IPS-20b (cell line): Measurements from ENCODE around the gene OIT3.

Experiments
- H3K27ac ChIP-seq: one replicate; pipeline ENCODE4 v1.5.1; 2013; ENCODE audit warnings: low read length
- H3K27me3 ChIP-seq: 2 replicates; pipeline ENCODE4 v1.6.1; 2013; ENCODE audit warnings: mild to moderate bottlenecking, low read length, inconsistent platforms; ENCODE audit not compliant: insufficient read depth
- H3K36me3 ChIP-seq: 2 replicates; pipeline ENCODE4 v1.6.1; 2013; ENCODE audit warnings: low read depth, mild to moderate bottlenecking, inconsistent platforms, low read length, moderate library complexity; ENCODE audit not compliant: insufficient read depth
- H3K4me1 ChIP-seq: 2 replicates; pipeline ENCODE4 v1.6.1; 2013; ENCODE audit warnings: mild to moderate bottlenecking, control low read depth, inconsistent platforms, low read length, moderate library complexity; ENCODE audit not compliant: insufficient read depth
- H3K4me3 ChIP-seq: 2 replicates; pipeline ENCODE4 v1.5.1; 2013; ENCODE audit warnings: mild to moderate bottlenecking, low read length, inconsistent platforms
- H3K9ac ChIP-seq: 2 replicates; pipeline ENCODE4 v1.6.1; 2013; ENCODE audit warnings: low read depth, mild to moderate bottlenecking, inconsistent platforms, low read length, moderate library complexity
- H3K9me3 ChIP-seq: 2 replicates; pipeline ENCODE4 v1.6.1; 2013; ENCODE audit warnings: mild to moderate bottlenecking, low read depth, low read length, inconsistent platforms; ENCODE audit not compliant: insufficient read depth

OIT3 gene

DNA sequence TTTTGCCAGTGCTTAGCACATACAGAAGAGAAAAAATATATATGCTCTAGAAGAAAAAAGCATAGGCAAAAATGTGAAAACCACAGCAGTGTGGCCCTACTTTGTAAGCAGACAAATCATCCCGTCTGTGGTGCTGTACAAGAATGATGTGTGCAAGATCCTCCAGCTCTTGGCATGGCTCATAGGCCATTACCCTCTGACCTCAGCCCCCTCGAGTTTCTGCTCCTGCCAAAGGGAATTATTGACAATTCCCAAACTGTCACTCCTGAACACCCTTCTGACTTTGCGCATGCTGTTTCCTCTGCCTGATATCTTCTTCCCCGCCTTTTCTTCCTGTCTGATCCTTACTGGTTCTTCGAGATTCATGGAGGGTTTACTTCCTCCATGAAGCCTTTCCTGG is 33.9 kb downstream of the OIT3 start:
- Histone ChIP-seq H3K9me3 (no peaks in the 10 kb centered on the region), H3K36me3 (no peaks in the 10 kb centered on the region), H3K27ac (no peak overlapping the region), H3K4me3 (no peak overlapping the region), H3K4me1 (no peaks in the 10 kb centered on the region), H3K9ac (no peak overlapping the region), H3K27me3 (no peaks in the 10 kb centered on the region)

DNA sequence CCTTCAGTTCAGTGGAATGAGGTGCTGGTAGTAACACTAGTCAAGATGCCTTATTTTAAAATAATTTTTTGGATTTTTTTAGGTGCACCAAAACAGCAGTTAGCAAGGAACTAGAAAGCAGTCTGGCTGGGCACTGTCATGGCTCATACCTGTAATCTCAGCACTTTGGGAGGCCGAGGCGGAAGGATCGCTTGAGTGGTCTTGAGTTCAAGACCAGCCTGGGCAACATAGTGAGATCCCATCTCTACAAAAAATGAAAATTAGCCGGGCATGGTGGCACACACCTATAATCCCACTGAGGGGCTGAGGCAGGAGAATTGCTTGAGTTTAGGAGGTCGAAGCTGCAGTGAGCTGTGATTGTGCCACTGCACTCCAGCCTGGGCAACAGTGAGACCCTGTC is 35.3 kb downstream of the OIT3 start:
- Histone ChIP-seq H3K9ac (no peak overlapping the region), H3K9me3 (no peaks in the 10 kb centered on the region), H3K27ac (no peak overlapping the region), H3K4me3 (no peak overlapping the region), H3K27me3 (no peaks in the 10 kb centered on the region), H3K4me1 (no peaks in the 10 kb centered on the region), H3K36me3 (no peaks in the 10 kb centered on the region)

DNA sequence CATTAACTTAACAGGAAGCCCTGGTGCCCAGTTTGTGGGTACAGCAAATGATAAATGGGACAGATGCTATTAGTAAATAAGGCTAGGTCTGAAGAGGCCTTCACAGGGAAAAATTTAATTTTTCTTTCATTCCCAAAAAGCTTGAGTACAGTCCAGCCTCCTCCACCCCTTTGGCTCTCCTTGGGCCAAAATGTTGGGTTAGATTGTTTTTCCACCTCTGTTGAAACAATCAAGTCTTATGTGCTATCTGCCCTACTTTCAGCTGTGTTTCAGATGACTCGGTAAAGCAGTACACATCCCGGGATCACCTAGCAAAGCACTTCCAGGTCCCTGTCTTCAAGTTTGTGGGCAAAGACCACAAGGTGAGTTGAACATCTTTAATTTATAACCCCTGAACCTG is 36.7 kb downstream of the OIT3 start:
- no peaks in the 10 kb centered on the region for H3K36me3 ChIP-seq
- no peaks in the 10 kb centered on the region for H3K9me3 ChIP-seq
- H3K9ac ChIP-seq: no peak overlapping the region
- H3K4me3 ChIP-seq: no peak overlapping the region
- no peaks in the 10 kb centered on the region for H3K27me3 ChIP-seq
- H3K27ac ChIP-seq: no peak overlapping the region
- H3K4me1 ChIP-seq: no peaks in the 10 kb centered on the region

DNA sequence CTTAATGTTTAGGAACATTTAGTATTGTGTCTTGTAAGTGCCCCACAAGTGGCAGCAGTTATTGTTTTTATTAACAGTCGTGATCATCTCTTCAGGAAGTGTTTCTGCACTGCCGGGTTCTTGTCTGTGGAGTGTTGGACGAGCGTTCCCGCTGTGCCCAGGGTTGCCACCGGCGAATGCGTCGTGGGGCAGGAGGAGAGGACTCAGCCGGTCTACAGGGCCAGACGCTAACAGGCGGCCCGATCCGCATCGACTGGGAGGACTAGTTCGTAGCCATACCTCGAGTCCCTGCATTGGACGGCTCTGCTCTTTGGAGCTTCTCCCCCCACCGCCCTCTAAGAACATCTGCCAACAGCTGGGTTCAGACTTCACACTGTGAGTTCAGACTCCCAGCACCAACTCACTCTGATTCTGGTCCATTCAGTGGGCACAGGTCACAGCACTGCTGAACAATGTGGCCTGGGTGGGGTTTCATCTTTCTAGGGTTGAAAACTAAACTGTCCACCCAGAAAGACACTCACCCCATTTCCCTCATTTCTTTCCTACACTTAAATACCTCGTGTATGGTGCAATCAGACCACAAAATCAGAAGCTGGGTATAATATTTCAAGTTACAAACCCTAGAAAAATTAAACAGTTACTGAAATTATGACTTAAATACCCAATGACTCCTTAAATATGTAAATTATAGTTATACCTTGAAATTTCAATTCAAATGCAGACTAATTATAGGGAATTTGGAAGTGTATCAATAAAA is 38.9 kb downstream of the OIT3 start:
- H3K9me3 ChIP-seq: no peaks in the 10 kb centered on the region
- no peaks in the 10 kb centered on the region for H3K4me1 ChIP-seq
- no peak overlapping the region for H3K27ac ChIP-seq
- H3K4me3 ChIP-seq: no peak overlapping the region
- H3K36me3 ChIP-seq: no peaks in the 10 kb centered on the region
- no peaks in the 10 kb centered on the region for H3K27me3 ChIP-seq
- H3K9ac ChIP-seq: no peak overlapping the region

DNA sequence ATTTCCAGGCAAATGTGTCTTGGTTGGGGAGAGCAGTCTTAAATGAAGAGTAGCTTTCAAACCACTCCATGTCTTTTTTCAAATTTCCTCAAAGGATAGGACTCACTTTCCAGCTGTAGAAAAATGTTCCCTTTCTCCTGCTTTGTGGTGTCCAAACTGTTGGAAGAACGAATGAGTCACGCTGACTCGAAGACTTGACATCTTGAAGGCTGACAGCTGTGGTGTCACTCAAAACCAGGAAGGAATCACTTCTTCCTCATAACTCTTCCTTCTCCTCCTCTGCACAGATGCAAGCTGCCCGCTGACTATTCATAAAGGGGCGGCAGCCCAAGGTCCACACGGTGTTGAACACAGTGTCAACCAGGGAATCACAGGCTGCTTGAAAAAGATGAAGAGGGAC is 41.8 kb downstream of the OIT3 start:
- Histone ChIP-seq H3K4me1 (no peaks in the 10 kb centered on the region), H3K9me3 (no peaks in the 10 kb centered on the region), H3K27me3 (no peaks in the 10 kb centered on the region)

DNA sequence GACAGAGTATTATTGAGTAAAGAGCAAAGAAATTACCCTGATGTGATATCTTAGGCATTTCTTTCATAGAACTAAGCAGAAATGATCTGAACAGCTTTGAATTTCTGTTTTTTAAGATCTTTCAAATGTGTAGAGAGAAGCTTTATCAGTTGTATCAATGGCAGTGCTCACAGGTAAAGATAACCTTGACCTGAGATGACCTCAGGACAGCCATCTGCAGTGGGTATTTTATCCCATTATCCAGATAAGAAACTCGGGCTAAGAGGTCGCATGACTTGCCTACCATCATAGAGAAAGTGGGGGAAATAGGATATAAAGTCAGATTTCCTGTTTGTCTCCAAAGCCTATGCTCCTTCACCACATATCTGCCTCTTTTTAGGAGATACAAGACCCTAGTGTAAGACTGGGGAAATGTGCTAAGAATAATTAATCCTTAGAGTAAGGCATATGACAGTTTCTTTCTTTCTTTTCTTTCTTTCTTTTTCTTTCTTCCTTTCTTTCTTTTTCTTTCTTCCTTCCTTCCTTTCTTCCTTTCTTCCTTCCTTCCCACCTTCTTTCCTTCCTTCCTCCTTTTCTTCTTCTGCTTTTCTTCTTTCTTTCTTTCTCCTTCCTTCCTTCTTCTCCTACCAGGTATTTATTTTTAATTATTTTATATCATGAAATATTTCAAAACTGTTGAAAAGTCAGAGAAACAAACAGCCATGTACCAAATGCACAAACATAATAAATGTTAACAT is 50.1 kb downstream of the OIT3 start:
- Histone ChIP-seq H3K4me3 (no peak overlapping the region), H3K9me3 (no peaks in the 10 kb centered on the region), H3K27ac (no peak overlapping the region), H3K36me3 (no peaks in the 10 kb centered on the region), H3K27me3 (no peaks in the 10 kb centered on the region), H3K4me1 (no peaks in the 10 kb centered on the region), H3K9ac (no peak overlapping the region)

More for the DNA sequence above, 41.8 kb downstream of the OIT3 start:
- no peak overlapping the region for H3K4me3 ChIP-seq
- no peak overlapping the region for H3K27ac ChIP-seq
- H3K9ac ChIP-seq: no peak overlapping the region
- H3K36me3 ChIP-seq: no peaks in the 10 kb centered on the region

DNA sequence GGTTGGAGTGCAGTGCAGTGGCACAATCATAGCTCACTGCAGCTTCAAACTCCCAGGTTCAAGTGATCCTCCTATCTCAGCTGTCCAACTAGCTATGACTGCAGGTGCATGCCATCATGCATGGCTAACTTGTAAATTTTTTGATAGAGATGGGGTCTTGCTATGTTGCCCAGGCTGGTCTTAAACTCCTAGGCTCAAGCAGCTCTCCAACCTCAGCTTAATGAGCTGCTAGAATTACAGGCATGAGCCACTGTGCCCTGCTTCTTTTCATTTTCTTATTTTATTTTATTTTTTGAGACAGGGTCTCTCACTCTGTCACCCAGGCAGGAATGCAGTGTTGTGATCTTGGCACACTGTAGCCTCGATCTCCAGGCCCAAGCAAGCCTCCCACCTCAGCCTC is 53.4 kb downstream of the OIT3 start:
- H3K9me3 ChIP-seq: no peaks in the 10 kb centered on the region
- H3K27ac ChIP-seq: no peak overlapping the region
- no peaks in the 10 kb centered on the region for H3K36me3 ChIP-seq
- no peak overlapping the region for H3K4me3 ChIP-seq
- H3K4me1 ChIP-seq: no peaks in the 10 kb centered on the region
- no peak overlapping the region for H3K9ac ChIP-seq
- no peaks in the 10 kb centered on the region for H3K27me3 ChIP-seq

DNA sequence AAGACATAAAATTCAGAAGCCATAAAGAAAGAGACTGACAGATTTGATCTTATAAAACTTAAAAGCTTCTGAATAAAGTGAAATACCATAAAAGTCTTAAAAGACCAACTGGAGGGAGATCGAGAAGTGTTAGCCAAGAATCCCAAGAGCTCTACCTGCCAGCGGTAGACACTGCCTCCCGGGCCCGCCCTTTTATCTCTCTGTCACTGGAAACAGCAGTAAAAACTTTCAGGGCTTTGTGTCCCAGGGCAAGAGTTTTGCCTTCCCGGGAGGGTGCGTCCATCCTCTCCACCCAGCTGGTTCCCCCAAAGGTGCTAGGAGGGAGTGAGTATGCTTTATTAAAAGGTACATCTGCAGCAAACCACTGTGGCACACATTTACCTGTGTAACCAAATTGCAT is 55.2 kb downstream of the OIT3 start:
- Histone ChIP-seq H3K9ac (no peak overlapping the region), H3K4me3 (no peak overlapping the region), H3K36me3 (no peaks in the 10 kb centered on the region), H3K27ac (no peak overlapping the region), H3K9me3 (no peaks in the 10 kb centered on the region), H3K4me1 (peaks cover 15% of the 10 kb centered on the region; the same call in 1 of the 2 replicates), H3K27me3 (no peaks in the 10 kb centered on the region)

DNA sequence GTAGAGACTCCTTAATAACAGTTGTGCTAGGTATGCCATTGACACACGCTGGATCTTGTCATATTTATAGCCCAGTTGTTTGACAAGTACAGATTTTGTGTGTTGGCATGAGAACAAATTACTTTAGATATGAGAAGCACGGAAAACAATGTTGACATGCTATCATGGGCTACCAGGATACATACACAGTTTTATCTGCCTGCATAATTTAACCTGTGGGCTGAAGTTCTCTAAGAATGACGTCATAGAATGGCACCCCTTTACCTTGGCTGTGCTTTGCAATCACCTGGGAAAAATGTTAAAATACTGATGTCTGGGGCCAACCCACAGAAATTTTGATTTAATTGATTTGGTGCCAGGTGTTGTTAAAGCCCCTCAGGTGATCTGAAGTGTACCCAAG is 58.2 kb downstream of the OIT3 start:
- no peak overlapping the region for H3K9ac ChIP-seq
- peaks cover 16% of the 10 kb centered on the region; the same call in 1 of the 2 replicates for H3K4me1 ChIP-seq
- no peaks in the 10 kb centered on the region for H3K9me3 ChIP-seq
- no peaks in the 10 kb centered on the region for H3K27me3 ChIP-seq
- H3K27ac ChIP-seq: no peak overlapping the region
- no peaks in the 10 kb centered on the region for H3K36me3 ChIP-seq
- no peak overlapping the region for H3K4me3 ChIP-seq

DNA sequence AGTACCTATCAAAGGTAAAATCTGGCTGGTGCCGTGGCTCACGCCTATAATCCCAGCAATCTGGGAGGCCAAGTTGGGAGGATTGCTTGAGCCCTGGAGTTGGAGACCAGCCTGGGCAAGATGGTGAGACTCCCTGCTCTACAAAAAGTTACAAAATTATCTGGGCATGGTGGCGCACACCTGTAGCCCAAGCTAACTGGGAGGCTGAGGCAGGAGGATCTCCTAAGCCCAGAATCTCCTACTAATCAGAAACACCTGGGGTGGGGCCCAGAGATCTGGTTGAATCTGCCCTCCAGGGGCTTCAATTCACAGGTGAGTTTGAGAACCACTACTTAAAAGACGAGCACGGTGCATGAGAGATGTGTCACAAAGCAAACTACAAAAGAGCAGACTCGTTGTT is 58.6 kb downstream of the OIT3 start:
- H3K4me3 ChIP-seq: peak overlapping the region; percentile 3; the same call in 1 of the 2 replicates
- H3K36me3 ChIP-seq: no peaks in the 10 kb centered on the region
- H3K4me1 ChIP-seq: peaks cover 16% of the 10 kb centered on the region; the same call in 1 of the 2 replicates
- no peaks in the 10 kb centered on the region for H3K9me3 ChIP-seq
- H3K27ac ChIP-seq: no peak overlapping the region
- no peak overlapping the region; the same call in 1 of the 2 replicates for H3K9ac ChIP-seq
- no peaks in the 10 kb centered on the region for H3K27me3 ChIP-seq

DNA sequence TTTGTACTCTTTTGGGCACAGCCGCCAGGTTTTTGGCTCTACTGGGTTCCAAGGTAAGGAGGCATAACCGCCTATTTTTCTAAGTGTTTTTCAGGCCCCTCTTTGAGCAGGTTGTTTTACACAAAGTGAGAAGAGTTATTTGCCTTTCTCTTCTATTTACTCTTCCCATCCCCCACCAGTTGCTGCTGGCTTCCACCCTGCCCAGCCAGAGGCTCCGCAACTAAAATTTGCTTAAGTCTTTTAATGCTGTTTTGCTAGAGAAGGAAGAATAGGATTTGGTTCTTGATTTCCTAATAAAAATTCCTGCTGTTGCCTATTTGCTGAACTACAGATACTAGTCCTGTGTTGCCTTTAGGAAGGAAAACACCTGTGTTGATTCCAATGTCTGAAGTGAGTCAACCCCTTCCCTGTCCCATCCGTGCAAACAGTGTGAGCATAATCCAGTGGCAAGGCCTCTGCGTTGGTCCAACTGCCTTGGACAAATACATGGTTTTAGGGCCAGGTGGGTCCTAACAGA is 59.2 kb downstream of the OIT3 start:
- Histone ChIP-seq H3K36me3 (no peaks in the 10 kb centered on the region), H3K4me3 (peak overlapping the region; percentile 3), H3K9me3 (no peaks in the 10 kb centered on the region), H3K4me1 (peaks cover 16% of the 10 kb centered on the region; the same call in 1 of the 2 replicates), H3K27ac (no peak overlapping the region), H3K27me3 (no peaks in the 10 kb centered on the region), H3K9ac (peak overlapping the region; percentile 30; the same call in 1 of the 2 replicates)

DNA sequence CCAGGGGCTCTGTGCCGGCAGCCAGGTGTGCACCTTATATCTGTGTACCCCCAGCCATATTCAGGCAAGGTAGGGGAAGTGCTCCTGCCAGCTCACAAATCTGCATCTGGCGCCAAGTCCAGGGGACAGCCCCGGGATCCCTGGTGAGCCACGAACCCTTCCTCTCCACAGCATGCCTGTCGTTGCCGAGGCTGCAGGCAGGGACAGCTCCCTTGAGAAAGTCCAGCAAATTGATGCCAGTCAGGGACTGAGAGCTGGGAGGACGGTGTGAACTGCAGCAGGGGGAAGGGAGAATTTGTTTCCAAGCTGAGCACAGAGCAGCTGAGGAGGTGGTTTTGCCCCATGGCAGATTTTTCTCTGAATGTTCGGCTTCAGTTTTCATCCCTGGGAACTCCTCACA is 60.1 kb downstream of the OIT3 start:
- no peaks in the 10 kb centered on the region for H3K36me3 ChIP-seq
- H3K27me3 ChIP-seq: no peaks in the 10 kb centered on the region
- H3K9ac ChIP-seq: no peak overlapping the region
- no peaks in the 10 kb centered on the region for H3K9me3 ChIP-seq
- H3K27ac ChIP-seq: no peak overlapping the region
- H3K4me1 ChIP-seq: peaks cover 16% of the 10 kb centered on the region; the same call in 1 of the 2 replicates
- no peak overlapping the region for H3K4me3 ChIP-seq
